Panc1 (cell line): ENCODE results near the gene LZTS2. TPM values are rescaled to one million over a fixed set of nuclear protein-coding genes. Genes with fewer than 3 reads are reported as not detected.

ENCODE experiments used
- ATAC-seq: fragments of 200-7000 bp; cut with Tn5 transposase; 2 replicates; pipeline ENCODE4 v1.9.1; 2020; ENCODE audit warnings: mild to moderate bottlenecking, moderate library complexity
- BruUV-seq: library from RNA; stranded (reverse); fragments of 400-500 nt; replicated peaks from 2 replicates; lab custom pipeline; 2021; lab: Mats Ljungman, UMichigan
- CTCF ChIA-PET: fragments of 300-600 bp; sonication (Branson Sonifier 250); formaldehyde crosslinking; loops from one replicate; lab custom pipeline; 2022; ENCODE audit warnings: antibody characterized with exemption; lab: Charles Lee
- POLR2A ChIA-PET: fragments of 300-600 bp; sonication (Branson Sonifier 250); formaldehyde crosslinking; loops from one replicate; lab custom pipeline; 2022; ENCODE audit warnings: antibody characterized with exemption; lab: Charles Lee
- DNase-seq: peaks from one replicate; pipeline ENCODE4 v3.0.0-alpha.2; 2010; ENCODE audit warnings: low read depth, low spot score
- H3K27ac ChIP-seq: 2 replicates; pipeline ENCODE4 v1.5.1; 2011; ENCODE audit warnings: mild to moderate bottlenecking, low read length, inconsistent platforms
- H3K27me3 ChIP-seq: fragments of 200-500 bp; sonication (Bioruptor generic); 2 replicates; pipeline ENCODE4 v1.6.0; 2014; ENCODE audit warnings: low read length, inconsistent platforms; ENCODE audit not compliant: control insufficient read depth, insufficient read depth
- H3K36me3 ChIP-seq: fragments of 200-500 bp; sonication (Bioruptor generic); 2 replicates; pipeline ENCODE4 v1.5.1; 2014; ENCODE audit warnings: inconsistent platforms, mild to moderate bottlenecking, low read length, moderate library complexity; ENCODE audit not compliant: control insufficient read depth, insufficient read depth
- H3K4me1 ChIP-seq: 2 replicates; pipeline ENCODE4 v1.5.1; 2011; ENCODE audit warnings: inconsistent platforms, mild to moderate bottlenecking, low read length, moderate library complexity; ENCODE audit not compliant: control insufficient read depth, insufficient read depth
- H3K4me3 ChIP-seq, 2 experiments: 2 replicates each; pipeline ENCODE4 v1.5.1; 2011 to 2012; ENCODE audit warnings: low read depth in 2 of 2, low read length in 2 of 2, mild to moderate bottlenecking in 2 of 2, inconsistent platforms in 1 of 2, moderate library complexity in 1 of 2
- H3K9me3 ChIP-seq: fragments of 200-500 bp; sonication (Bioruptor generic); 2 replicates; pipeline ENCODE4 v1.5.1; 2014; ENCODE audit warnings: low read depth, mild to moderate bottlenecking, inconsistent platforms, low read length, moderate library complexity; ENCODE audit not compliant: control insufficient read depth, insufficient read depth
- CTCF ChIP-seq: fragments of 450-650 bp; IDR thresholded peaks from 2 replicates; pipeline ENCODE4 v1.5.1; 2017; ENCODE audit warnings: mild to moderate bottlenecking
- POLR2AphosphoS5 ChIP-seq: IDR thresholded peaks from 2 replicates; pipeline ENCODE4 v1.6.1; 2012; ENCODE audit warnings: mild to moderate bottlenecking, low read depth, low read length, moderate library complexity
- REST ChIP-seq, 2 experiments: IDR thresholded peaks; 2 replicates each; pipeline ENCODE4 v1.6.1; 2011 to 2012; ENCODE audit warnings: low read depth in 2 of 2, control low read depth in 1 of 2, low read length in 1 of 2, mild to moderate bottlenecking in 1 of 2, moderate library complexity in 1 of 2; ENCODE audit not compliant: insufficient read depth in 1 of 2
- SIN3A ChIP-seq: IDR thresholded peaks from 2 replicates; pipeline ENCODE4 v1.6.1; 2012; ENCODE audit warnings: low read depth, mild to moderate bottlenecking, low read length, moderate library complexity, borderline replicate concordance; ENCODE audit not compliant: insufficient read depth
- TCF7L2 ChIP-seq: IDR thresholded peaks from 2 replicates; pipeline ENCODE4 v1.6.1; 2011; ENCODE audit warnings: mild to moderate bottlenecking, low read depth, low read length, inconsistent platforms
- in situ Hi-C: cut with HindIII; loops from 2 replicates; pipeline ENCODE4 v1.10.0; 2016; ENCODE audit warnings: low sequenced_read_pairs, low pct_unique_long_range_greater_than_20kb
- intact Hi-C: fragments of 100-400 bp; cut with micrococcal nuclease; formaldehyde crosslinking; loops from one replicate; pipeline ENCODE4 v1.10.0; 2022; ENCODE audit not compliant: unreplicated experiment
- total RNA-seq: library from RNA; stranded (reverse); gene quantifications from one replicate; pipeline ENCODE4 v1.2.1, GENCODE V29; 2021; ENCODE audit not compliant: unreplicated experiment

Gene LZTS2
- total RNA-seq, 1 experiment from 2014 or later, result 65.5 TPM

DNA sequence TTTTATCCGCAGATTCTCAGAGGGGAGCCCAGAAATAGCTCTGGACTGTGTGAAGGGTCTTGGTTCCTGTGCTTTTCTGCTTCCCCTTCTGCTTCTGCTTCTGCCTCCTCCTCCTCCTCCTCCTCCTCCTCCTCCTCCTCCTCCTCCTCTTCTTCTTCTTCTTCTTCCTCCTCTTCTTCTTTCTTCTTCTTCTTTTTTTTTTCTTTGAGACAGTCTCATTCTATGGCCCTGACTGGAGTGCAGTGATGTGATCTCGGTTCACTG, 19.8 kb downstream of the LZTS2 start:
- in situ Hi-C loops, result no loop called here
- DNase-seq, result no peak

DNA sequence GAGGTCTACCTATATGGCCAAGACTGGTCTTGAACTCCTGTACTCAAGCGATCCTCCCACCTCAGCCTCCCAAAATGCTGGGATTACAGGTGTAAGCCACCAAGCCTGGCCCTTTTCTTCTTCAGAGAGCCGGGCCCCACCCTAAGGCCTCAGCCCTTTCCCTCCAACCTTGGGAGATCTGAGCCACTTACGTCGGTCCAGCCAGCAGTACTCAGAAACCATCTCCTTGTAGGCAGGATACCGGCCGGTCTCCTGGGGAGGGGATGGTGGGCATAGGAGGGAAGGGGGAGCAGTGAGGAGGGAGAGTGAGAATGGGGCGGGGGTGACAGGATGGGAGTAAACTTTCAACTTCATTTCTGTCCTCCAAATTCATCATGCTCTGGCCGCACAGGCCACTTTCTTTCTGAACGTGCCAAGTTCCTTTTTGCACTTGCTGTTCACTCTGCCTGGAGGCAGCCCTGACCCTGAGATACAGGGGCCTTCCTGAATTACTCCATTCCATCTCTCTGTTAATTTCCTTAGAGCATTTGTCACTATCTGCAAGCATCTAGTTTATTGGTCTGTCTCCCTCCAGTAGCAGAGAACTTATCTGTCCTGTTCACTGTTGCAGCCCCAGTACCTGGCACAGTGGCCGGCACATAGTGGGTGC, 20.9 kb downstream of the LZTS2 start:
- Histone ChIP-seq H3K4me3 (no peak overlapping the region), H3K27ac (no peak overlapping the region), H3K4me1 (peaks cover 2% of the 10 kb centered on the region; the same call in 1 of the 2 replicates), H3K9me3 (no peaks in the 10 kb centered on the region), H3K36me3 (no peaks in the 10 kb centered on the region), H3K27me3 (no peaks in the 10 kb centered on the region)
- no TSS peak for BruUV-seq
- TF ChIP-seq CTCF (no peak), REST (IDR thresholded peaks at IDR 0.05; ENCODE audit: insufficient read depth in 1 of 2, low read depth in 2 of 2, low read length in 1 of 2) (no peak), TCF7L2 (no peak), SIN3A (no peak), POLR2AphosphoS5 (no peak)
- ATAC-seq (no peak), DNase-seq (no peak)
- POLR2A ChIA-PET, result no interaction called here
- CTCF ChIA-PET, result no interaction called here
- intact Hi-C loops, result no loop called here
- in situ Hi-C loops, result no loop called here

More for the DNA sequence above, 19.8 kb downstream of the LZTS2 start:
- no peak overlapping the region for H3K27ac ChIP-seq
- no peak for ATAC-seq
- H3K4me3 ChIP-seq, result no peak overlapping the region
- ChIA-PET CTCF (interaction anchor here (0.6 to 3.3 kb wide), 7 partner anchors 12 to 36 kb away, joined by 3 to 22 read pairs (median 5); partner anchors contain the start of genes PDZD7 and SFXN3), POLR2A (interaction anchor here (0.6 kb wide), 1 partner anchor 57 kb away, joined by 5 read pairs; no protein-coding TSS in a partner anchor)
- H3K4me1 ChIP-seq, result peaks cover 2% of the 10 kb centered on the region; the same call in 1 of the 2 replicates
- H3K9me3 ChIP-seq, result no peaks in the 10 kb centered on the region
- no peaks in the 10 kb centered on the region for H3K27me3 ChIP-seq
- H3K36me3 ChIP-seq, result no peaks in the 10 kb centered on the region
- no TSS peak for BruUV-seq
- intact Hi-C loops, result no loop called here
- TF ChIP-seq CTCF (no peak), SIN3A (no peak), TCF7L2 (no peak), POLR2AphosphoS5 (no peak), REST (IDR thresholded peaks at IDR 0.05; ENCODE audit: insufficient read depth in 1 of 2, low read depth in 2 of 2, low read length in 1 of 2) (no peak)
